ENCODE data around the gene RRAS2.

Gene RRAS2

GRCh38 chr11:14336507-14337503, 22.2 kb downstream of the RRAS2 start:
- DNase-seq (ENCODE audit: low read depth in 3 of 3) = no peak

GRCh38 chr11:14335712-14336111, 23.3 kb downstream of the RRAS2 start:
- DNase-seq (ENCODE audit: low read depth in 3 of 3) = no peak

GRCh38 chr11:14334893-14335292, 24.1 kb downstream of the RRAS2 start:
- DNase-seq (ENCODE audit: low read depth in 3 of 3) = no peak

- no peak for DNase-seq (ENCODE audit: low read depth in 3 of 3)
Measured at GRCh38 chr11:14334192-14334591, 24.8 kb downstream of the RRAS2 start.

- DNase-seq (ENCODE audit: low read depth in 3 of 3) = no peak
Measured at GRCh38 chr11:14331476-14332136, 27.4 kb downstream of the RRAS2 start.

- DNase-seq (ENCODE audit: low read depth in 3 of 3) = no peak
Measured at GRCh38 chr11:14330881-14331280, 28.1 kb downstream of the RRAS2 start.

- no peak for DNase-seq (ENCODE audit: low read depth in 3 of 3)
Measured at GRCh38 chr11:14329702-14330101, 29.3 kb downstream of the RRAS2 start.

GRCh38 chr11:14327116-14327515, 31.9 kb downstream of the RRAS2 start:
- DNase-seq (ENCODE audit: low read depth in 3 of 3) = no peak

- no peak for DNase-seq (ENCODE audit: low read depth in 3 of 3)
Measured at GRCh38 chr11:14323118-14323676, 35.8 kb downstream of the RRAS2 start.

GRCh38 chr11:14322510-14322909, 36.5 kb downstream of the RRAS2 start:
- no peak for DNase-seq (ENCODE audit: low read depth in 3 of 3)

GRCh38 chr11:14320020-14320419, 39.0 kb downstream of the RRAS2 start:
- no peak for DNase-seq (ENCODE audit: low read depth in 3 of 3)

- DNase-seq (ENCODE audit: low read depth in 3 of 3) = no peak
Measured at GRCh38 chr11:14318581-14318981, 40.4 kb downstream of the RRAS2 start.

GRCh38 chr11:14317659-14318325, 41.2 kb downstream of the RRAS2 start:
- DNase-seq (ENCODE audit: low read depth in 3 of 3) = no peak

GRCh38 chr11:14315130-14315529, 43.9 kb downstream of the RRAS2 start:
- no peak for DNase-seq (ENCODE audit: low read depth in 3 of 3)

- no peak for DNase-seq (ENCODE audit: low read depth in 3 of 3)
Measured at GRCh38 chr11:14314127-14314526, 44.9 kb downstream of the RRAS2 start.

- no peak for DNase-seq (ENCODE audit: low read depth in 3 of 3)
Measured at GRCh38 chr11:14312736-14313438, 46.1 kb downstream of the RRAS2 start.

- DNase-seq (ENCODE audit: low read depth in 3 of 3) = no peak
Measured at GRCh38 chr11:14310679-14311078, 48.3 kb downstream of the RRAS2 start.

- no peak for DNase-seq (ENCODE audit: low read depth in 3 of 3)
Measured at GRCh38 chr11:14309425-14310192, 49.4 kb downstream of the RRAS2 start.

GRCh38 chr11:14308897-14309387, 50.0 kb downstream of the RRAS2 start:
- DNase-seq (ENCODE audit: low read depth in 3 of 3) = no peak

GRCh38 chr11:14308114-14308896, 50.7 kb downstream of the RRAS2 start:
- no peak for DNase-seq (ENCODE audit: low read depth in 3 of 3)
